SK-N-SH treated with all-trans-retinoic acid at 6 μM for 48 hours (cell line): ENCODE data around the gene RGS8.

ENCODE experiments used
- ATAC-seq: fragments of 200-7000 bp; cut with Tn5 transposase; 3 replicates; pipeline ENCODE4 v1.9.1; 2020; ENCODE audit warnings: mild to moderate bottlenecking, moderate library complexity
- ARNTL ChIP-seq: fragments of 450-650 bp; formaldehyde crosslinking; IDR thresholded peaks from 2 replicates; pipeline ENCODE4 v1.5.0; 2020; ENCODE audit warnings: low read depth, mild to moderate bottlenecking, moderate library complexity, borderline replicate concordance
- CSDC2 ChIP-seq: fragments of 250-450 bp; sonication (Bioruptor Pico); IDR thresholded peaks from 2 replicates; pipeline ENCODE4 v1.5.0; 2020; ENCODE audit warnings: mild to moderate bottlenecking, moderate library complexity
- ESRRG ChIP-seq: fragments of 250-450 bp; sonication (Bioruptor Pico); IDR thresholded peaks from 2 replicates; pipeline ENCODE4 v1.6.1; 2021; ENCODE audit warnings: mild to moderate bottlenecking
- GLIS3 ChIP-seq: fragments of 250-450 bp; sonication (Bioruptor Pico); IDR thresholded peaks from 2 replicates; pipeline ENCODE4 v1.5.0; 2020; ENCODE audit warnings: mild to moderate bottlenecking, moderate library complexity
- ISL1 ChIP-seq: fragments of 250-450 bp; sonication (Bioruptor Pico); IDR thresholded peaks from 2 replicates; pipeline ENCODE4 v2.1.2; 2022; ENCODE audit warnings: mild to moderate bottlenecking, moderate library complexity
- OSR1 ChIP-seq: fragments of 250-450 bp; sonication (Bioruptor Pico); IDR thresholded peaks from 2 replicates; pipeline ENCODE4 v1.8.0; 2022; ENCODE audit warnings: moderate library complexity, mild to moderate bottlenecking, inconsistent platforms
- TCF4 ChIP-seq: fragments of 250-450 bp; sonication (Bioruptor Pico); IDR thresholded peaks from 2 replicates; pipeline ENCODE4 v1.8.0; 2021; ENCODE audit warnings: mild to moderate bottlenecking, moderate library complexity, borderline replicate concordance
- TOX ChIP-seq: fragments of 250-450 bp; sonication (Bioruptor Pico); IDR thresholded peaks from 2 replicates; pipeline ENCODE4 v1.8.0; 2021; ENCODE audit warnings: mild to moderate bottlenecking, moderate library complexity, borderline replicate concordance
- ZC3H10 ChIP-seq: fragments of 250-450 bp; sonication (Bioruptor Pico); IDR thresholded peaks from 2 replicates; pipeline ENCODE4 v1.5.1; 2021; ENCODE audit warnings: mild to moderate bottlenecking, moderate library complexity
- ZFP3 ChIP-seq: fragments of 250-450 bp; sonication (Bioruptor Pico); IDR thresholded peaks from 2 replicates; pipeline ENCODE4 v1.5.0; 2020; ENCODE audit warnings: mild to moderate bottlenecking, moderate library complexity
- ZFP30 ChIP-seq: fragments of 450-650 bp; formaldehyde crosslinking; IDR thresholded peaks from 2 replicates; pipeline ENCODE4 v1.5.0; 2022; ENCODE audit warnings: mild to moderate bottlenecking, moderate library complexity
- ZNF565 ChIP-seq: fragments of 450-650 bp; formaldehyde crosslinking; conservative IDR thresholded peaks from 2 replicates; pipeline ENCODE4 v1.5.0; 2020; ENCODE audit warnings: low read depth, mild to moderate bottlenecking, moderate library complexity
- ZNF70 ChIP-seq: fragments of 450-650 bp; formaldehyde crosslinking; IDR thresholded peaks from 2 replicates; pipeline ENCODE4 v1.5.0; 2020; ENCODE audit warnings: mild to moderate bottlenecking, moderate library complexity
- ZNF8 ChIP-seq: fragments of 450-650 bp; formaldehyde crosslinking; IDR thresholded peaks from 2 replicates; pipeline ENCODE4 v1.5.0; 2020; ENCODE audit warnings: mild to moderate bottlenecking, moderate library complexity
- TF ChIP-seq, protein P1 (sequence below): fragments of 250-450 bp; sonication (Bioruptor Pico); IDR thresholded peaks from 2 replicates; pipeline ENCODE4 v1.5.1; 2021; ENCODE audit warnings: mild to moderate bottlenecking, moderate library complexity
- TF ChIP-seq, protein P2 (sequence below): fragments of 250-450 bp; sonication (Bioruptor Pico); IDR thresholded peaks from 2 replicates; pipeline ENCODE4 v1.8.0; 2021; ENCODE audit warnings: low read depth, mild to moderate bottlenecking, moderate library complexity, borderline replicate concordance
- TF ChIP-seq, protein P3 (sequence below): fragments of 250-450 bp; sonication (Bioruptor Pico); IDR thresholded peaks from 2 replicates; pipeline ENCODE4 v1.5.1; 2020; ENCODE audit warnings: low read depth, mild to moderate bottlenecking, moderate library complexity
- TF ChIP-seq, protein P4 (sequence below): fragments of 250-450 bp; sonication (Bioruptor Pico); IDR thresholded peaks from 2 replicates; pipeline ENCODE4 v1.8.0; 2020; ENCODE audit warnings: mild to moderate bottlenecking, moderate library complexity, borderline replicate concordance

Gene RGS8

DNA sequence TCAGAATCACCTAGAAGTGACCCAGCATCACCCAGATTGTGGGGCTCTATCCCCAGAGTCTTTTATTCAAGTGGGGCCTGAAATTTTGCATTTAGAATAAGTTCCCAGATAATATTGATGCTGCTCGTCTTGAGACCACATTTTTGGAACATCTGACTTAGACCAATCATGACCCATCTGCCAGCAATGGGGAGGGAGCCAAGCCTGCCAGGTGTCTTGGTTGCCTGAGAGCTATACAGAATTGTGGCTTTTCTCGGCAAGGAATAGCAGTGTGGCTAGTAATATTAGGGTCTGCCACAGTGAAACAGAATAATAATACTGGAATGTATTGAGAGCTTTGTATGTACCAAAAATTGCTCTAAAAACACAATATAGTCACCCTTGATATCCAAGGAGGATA is 31.1 kb upstream of the RGS8 start:
- no peak for ATAC-seq
- TF ChIP-seq, protein P1, sequence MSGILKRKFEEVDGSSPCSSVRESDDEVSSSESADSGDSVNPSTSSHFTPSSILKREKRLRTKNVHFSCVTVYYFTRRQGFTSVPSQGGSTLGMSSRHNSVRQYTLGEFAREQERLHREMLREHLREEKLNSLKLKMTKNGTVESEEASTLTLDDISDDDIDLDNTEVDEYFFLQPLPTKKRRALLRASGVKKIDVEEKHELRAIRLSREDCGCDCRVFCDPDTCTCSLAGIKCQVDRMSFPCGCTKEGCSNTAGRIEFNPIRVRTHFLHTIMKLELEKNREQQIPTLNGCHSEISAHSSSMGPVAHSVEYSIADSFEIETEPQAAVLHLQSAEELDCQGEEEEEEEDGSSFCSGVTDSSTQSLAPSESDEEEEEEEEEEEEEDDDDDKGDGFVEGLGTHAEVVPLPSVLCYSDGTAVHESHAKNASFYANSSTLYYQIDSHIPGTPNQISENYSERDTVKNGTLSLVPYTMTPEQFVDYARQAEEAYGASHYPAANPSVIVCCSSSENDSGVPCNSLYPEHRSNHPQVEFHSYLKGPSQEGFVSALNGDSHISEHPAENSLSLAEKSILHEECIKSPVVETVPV (CRISPR knock-in tag): no peak
- no peak for TF ChIP-seq ISL1 (CRISPR knock-in tag)
- no peak for TF ChIP-seq ZNF565
- TF ChIP-seq ARNTL: no peak
- no peak for TF ChIP-seq GLIS3 (CRISPR knock-in tag)
- TF ChIP-seq, protein P2, sequence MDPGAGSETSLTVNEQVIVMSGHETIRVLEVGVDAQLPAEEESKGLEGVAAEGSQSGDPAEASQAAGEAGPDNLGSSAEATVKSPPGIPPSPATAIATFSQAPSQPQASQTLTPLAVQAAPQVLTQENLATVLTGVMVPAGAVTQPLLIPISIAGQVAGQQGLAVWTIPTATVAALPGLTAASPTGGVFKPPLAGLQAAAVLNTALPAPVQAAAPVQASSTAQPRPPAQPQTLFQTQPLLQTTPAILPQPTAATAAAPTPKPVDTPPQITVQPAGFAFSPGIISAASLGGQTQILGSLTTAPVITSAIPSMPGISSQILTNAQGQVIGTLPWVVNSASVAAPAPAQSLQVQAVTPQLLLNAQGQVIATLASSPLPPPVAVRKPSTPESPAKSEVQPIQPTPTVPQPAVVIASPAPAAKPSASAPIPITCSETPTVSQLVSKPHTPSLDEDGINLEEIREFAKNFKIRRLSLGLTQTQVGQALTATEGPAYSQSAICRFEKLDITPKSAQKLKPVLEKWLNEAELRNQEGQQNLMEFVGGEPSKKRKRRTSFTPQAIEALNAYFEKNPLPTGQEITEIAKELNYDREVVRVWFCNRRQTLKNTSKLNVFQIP (CRISPR knock-in tag): no peak

DNA sequence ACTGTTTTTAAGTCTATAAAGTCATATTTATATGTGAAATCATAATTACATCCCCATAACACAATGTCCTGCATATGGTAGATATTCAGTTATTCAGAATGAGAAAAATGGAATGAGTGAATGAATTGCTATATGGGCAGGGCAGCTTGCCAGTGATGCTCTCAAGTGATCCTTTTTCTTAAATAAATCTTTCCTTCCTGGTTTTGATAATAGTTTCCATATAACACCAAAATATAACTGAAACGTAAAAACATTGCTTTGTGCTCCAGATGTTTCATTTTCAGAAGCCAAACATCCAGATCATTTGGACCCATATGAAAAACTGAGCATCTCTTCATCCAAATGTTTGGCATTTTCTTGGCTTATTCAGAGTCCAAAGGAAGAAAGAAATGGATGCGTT is 30.2 kb upstream of the RGS8 start:
- TF ChIP-seq, protein P2 (CRISPR knock-in tag): no peak
- TF ChIP-seq TOX (CRISPR knock-in tag) (no peak), ZFP3 (CRISPR knock-in tag) (no peak), ZFP30 (no peak), ESRRG (CRISPR knock-in tag) (no peak), ZNF70 (no peak), ZNF565 (no peak), CSDC2 (no peak), GLIS3 (CRISPR knock-in tag) (no peak)
- TF ChIP-seq, protein P1 (CRISPR knock-in tag): no peak
- TF ChIP-seq, protein P3, sequence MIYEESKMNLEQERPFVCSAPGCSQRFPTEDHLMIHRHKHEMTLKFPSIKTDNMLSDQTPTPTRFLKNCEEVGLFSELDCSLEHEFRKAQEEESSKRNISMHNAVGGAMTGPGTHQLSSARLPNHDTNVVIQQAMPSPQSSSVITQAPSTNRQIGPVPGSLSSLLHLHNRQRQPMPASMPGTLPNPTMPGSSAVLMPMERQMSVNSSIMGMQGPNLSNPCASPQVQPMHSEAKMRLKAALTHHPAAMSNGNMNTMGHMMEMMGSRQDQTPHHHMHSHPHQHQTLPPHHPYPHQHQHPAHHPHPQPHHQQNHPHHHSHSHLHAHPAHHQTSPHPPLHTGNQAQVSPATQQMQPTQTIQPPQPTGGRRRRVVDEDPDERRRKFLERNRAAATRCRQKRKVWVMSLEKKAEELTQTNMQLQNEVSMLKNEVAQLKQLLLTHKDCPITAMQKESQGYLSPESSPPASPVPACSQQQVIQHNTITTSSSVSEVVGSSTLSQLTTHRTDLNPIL (CRISPR knock-in tag): no peak
- TF ChIP-seq, all 23 proteins: peak for 0
- ATAC-seq: no peak

DNA sequence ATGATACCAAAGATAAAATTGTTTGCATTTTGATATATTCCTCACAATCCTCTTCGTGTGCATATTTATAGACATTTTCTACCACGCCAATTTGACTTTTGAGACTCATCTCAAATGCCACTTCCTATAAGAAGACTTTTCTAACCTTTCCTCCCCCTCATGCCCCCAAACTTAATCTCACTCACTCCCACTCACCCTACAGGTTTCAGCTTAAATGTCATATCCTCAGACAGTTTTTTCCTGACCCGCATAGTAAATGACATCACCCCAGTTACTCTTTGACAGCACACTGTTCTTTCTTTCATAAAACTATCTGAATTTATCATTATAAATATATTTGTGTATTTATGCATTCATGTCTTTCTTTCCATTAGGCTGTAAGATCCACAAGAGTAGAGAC is 29.6 kb upstream of the RGS8 start:
- no peak for ATAC-seq
- no peak for TF ChIP-seq ZNF8 (CRISPR knock-in tag)
- TF ChIP-seq, protein P2 (CRISPR knock-in tag): no peak
- TF ChIP-seq, protein P4, sequence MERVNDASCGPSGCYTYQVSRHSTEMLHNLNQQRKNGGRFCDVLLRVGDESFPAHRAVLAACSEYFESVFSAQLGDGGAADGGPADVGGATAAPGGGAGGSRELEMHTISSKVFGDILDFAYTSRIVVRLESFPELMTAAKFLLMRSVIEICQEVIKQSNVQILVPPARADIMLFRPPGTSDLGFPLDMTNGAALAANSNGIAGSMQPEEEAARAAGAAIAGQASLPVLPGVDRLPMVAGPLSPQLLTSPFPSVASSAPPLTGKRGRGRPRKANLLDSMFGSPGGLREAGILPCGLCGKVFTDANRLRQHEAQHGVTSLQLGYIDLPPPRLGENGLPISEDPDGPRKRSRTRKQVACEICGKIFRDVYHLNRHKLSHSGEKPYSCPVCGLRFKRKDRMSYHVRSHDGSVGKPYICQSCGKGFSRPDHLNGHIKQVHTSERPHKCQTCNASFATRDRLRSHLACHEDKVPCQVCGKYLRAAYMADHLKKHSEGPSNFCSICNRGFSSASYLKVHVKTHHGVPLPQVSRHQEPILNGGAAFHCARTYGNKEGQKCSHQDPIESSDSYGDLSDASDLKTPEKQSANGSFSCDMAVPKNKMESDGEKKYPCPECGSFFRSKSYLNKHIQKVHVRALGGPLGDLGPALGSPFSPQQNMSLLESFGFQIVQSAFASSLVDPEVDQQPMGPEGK (CRISPR knock-in tag): no peak
- no peak for TF ChIP-seq ARNTL
- TF ChIP-seq ZC3H10: no peak
- TF ChIP-seq TCF4 (CRISPR knock-in tag): no peak
- TF ChIP-seq ZFP3 (CRISPR knock-in tag): no peak
- TF ChIP-seq TOX (CRISPR knock-in tag): no peak
- no peak for TF ChIP-seq OSR1 (CRISPR knock-in tag)
